GM19351 (cell line): ENCODE measurements around the gene APOBR.
"Not testable (repeated sequence)": the region's sequence is repeated elsewhere in the genome, so short reads cannot be mapped to it uniquely, and the experiment has no call there.

ENCODE experiments used
- ATAC-seq: cut with Tn5 transposase; IDR thresholded peaks from one replicate; pipeline ENCODE4 v1.9.1; 2021; ENCODE audit warnings: mild to moderate bottlenecking, moderate library complexity; ENCODE audit not compliant: unreplicated experiment

The APOBR gene

DNA sequence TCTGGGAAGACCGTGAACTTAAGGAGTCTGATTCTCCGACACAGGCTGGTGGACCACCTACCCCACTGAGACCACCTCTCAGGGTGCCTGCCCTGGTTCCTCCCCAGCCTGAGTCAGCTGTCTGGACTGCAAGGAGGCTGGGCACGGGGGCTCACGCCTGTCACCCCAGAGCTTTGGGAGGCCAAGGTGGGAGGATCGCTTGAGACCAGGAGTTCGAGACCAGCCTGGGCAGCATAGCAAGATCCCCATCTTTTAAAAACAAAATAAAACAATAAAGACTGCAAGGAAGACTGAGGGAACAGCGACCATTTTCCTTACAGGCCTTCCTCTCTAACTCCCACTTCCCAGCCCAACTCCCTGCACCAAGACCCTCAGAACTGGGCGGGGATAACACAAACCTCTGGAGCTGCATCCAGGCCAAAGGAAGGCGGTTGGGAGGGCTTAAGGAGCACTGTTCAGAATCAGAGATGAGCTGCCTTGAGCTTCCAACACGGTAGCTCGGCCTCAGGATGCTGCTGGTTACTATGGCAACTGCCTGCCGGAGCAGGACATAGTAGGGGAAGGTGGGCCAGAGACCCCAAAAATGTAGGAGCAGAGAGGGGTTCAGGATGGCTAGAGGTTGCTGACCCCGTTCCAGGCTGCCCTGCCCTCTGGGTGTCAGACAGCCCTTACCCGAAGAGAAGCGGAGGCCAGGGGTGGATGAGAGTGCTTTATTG lies 4.4 kb downstream of the APOBR start:
- ATAC-seq, result no peak

- no peak for ATAC-seq
These were observed 5.4 kb downstream of the APOBR start for GRCh38 chr16:28499854-28500253.

DNA sequence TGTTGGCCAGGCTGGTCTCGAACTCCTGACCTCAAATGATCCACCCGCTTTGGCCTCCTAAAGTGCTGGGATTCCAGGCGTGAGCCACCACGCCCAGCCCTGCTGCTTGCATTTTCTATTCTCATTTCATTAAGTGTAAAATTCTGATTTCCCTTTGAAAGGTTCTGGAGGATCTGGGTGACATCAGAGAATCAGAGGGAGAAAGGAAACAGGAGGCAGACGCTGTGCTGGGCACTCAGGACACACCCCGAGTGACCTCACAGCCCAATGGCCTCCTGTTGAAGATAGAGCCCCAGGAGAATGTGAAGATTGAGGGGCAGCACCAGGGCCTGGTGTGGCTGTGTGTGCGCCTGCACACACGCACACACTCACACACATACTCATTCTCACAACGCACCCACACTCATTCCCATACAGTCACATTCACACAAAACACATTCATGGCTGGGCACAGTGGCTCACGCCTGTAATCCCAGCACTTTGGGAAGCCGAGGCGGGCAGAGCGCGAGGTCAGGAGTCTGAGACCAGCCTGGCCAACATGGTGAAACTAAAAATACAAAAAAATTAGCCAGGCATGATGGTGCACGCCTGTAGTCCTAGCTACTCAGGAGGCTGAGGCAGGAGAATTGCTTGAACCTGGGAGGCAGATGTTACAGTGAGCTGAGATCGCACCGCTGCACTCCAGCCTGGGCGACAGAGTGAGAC lies 6.2 kb downstream of the APOBR start:
- ATAC-seq, result not testable (repeated sequence)

GRCh38 chr16:28501258-28502232 lies 7.1 kb downstream of the APOBR start:
- ATAC-seq, result no peak

- ATAC-seq, result no peak
These were observed 7.8 kb downstream of the APOBR start for GRCh38 chr16:28502290-28502689.

- no peak for ATAC-seq
These were observed 9.2 kb downstream of the APOBR start for GRCh38 chr16:28503470-28504259.

GRCh38 chr16:28504707-28505404 lies 10.4 kb downstream of the APOBR start:
- no peak for ATAC-seq

- ATAC-seq, result no peak
These were observed 11.2 kb downstream of the APOBR start for GRCh38 chr16:28505489-28506137.

DNA sequence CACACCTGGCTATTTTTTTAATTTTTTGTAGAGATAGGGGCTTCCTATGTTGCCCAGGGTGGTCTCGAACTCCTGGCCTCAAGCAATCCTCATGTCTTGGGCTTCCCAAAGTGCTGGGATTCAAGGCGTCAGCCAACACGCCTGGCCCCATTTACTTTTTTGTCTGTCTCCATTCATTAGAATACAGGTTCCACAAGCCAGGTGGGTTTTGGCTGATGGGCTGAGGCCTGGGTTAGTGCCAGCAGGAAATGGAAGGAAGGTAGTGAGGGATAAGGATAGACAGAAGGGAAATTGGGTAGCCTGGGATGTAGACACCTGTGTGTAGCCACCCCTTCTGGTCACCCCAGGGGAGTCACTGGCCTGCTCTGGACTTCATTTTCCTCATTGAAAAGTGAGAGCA lies 16.6 kb downstream of the APOBR start:
- no peak for ATAC-seq

DNA sequence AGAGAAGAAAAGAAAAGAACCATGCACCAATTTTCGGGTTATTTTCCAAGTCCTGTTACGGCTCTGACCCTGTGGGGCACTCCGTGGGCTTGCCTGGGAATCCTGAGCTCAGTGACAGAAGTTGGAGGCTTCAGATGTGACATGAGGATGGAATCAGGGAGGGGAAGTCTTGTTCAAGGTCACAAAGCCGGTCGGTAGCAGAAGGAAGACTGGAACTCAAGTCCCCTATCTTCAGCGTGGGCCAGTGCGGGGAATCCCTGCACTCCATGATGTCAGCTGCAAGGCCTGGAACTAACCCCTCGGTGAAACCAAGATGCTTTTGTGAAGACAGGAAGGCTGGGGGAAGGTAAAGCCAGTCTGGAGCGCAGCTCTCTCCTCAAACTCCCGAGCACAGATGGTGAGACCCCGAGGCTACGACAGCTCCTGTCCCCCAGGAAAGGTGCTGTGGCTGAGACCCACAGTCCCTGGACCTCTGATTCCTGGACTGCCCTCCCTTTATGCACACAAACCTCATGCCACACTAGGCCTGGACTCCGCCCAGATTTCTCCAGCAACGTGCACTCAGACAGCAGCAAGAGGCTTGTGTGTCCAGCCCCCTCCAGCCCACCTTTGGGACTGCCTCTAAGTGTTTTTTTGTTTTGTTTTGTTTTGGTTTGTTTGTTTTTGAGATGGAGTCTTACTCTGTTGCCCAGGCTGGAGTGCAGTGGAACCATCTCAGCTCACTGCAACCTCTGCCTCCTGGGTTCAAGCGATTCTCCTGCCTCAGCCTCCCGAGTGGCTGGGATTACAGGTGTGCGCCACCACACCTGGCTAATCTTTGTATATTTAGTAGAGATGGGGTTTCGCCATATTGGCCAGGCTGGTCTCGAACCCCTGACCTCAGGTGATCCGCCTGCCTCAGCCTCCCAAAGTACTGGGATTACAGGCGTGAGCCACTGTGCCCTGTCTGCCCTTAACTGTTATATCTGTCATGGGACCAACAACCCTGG lies 17.7 kb downstream of the APOBR start:
- no peak for ATAC-seq

GRCh38 chr16:28513484-28514181 lies 19.2 kb downstream of the APOBR start:
- no peak for ATAC-seq

- no peak for ATAC-seq
These were observed 19.8 kb downstream of the APOBR start for GRCh38 chr16:28514246-28514645.

GRCh38 chr16:28520672-28521071 lies 26.2 kb downstream of the APOBR start:
- no peak for ATAC-seq

- no peak for ATAC-seq
These were observed 27.0 kb downstream of the APOBR start for GRCh38 chr16:28521436-28521835.

- no peak for ATAC-seq
These were observed 28.3 kb downstream of the APOBR start for GRCh38 chr16:28522792-28523191.

DNA sequence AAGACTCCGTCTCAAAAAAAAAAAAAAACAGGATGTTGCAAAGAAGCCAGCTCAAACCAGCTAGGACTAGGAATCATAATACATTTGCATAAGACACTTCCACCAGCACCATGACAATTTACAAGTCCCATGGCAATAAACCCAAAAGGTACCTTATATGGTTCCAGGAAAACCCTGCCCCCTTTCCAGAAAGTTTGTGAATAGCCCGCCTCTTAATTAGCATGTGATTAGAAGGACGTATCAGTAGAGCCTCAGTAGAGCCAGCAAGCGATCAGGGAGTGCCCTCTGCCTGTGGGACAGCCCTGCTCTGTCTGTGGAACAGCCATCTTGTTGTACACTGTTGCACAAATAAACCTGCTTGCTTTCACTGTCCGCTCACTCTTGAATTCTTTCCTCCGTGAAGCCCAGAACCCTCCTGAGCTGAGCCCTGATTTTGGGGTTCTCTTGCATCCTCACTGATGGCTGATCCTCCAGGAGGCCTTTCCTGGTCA lies 30.3 kb downstream of the APOBR start:
- no peak for ATAC-seq
